GM18498 (cell line): ENCODE results near the gene PRKCZ.
"Not testable (repeated sequence)": the region's sequence is repeated elsewhere in the genome, so short reads cannot be mapped to it uniquely, and the experiment has no call there.

ENCODE experiments used
- ATAC-seq: cut with Tn5 transposase; IDR thresholded peaks from one replicate; pipeline ENCODE4 v1.9.1; 2021; ENCODE audit warnings: mild to moderate bottlenecking, moderate library complexity; ENCODE audit not compliant: unreplicated experiment

Gene PRKCZ

GRCh38 chr1:2147869-2148268 is 97.7 kb downstream of the PRKCZ start:
- not testable (repeated sequence) for ATAC-seq

- ATAC-seq, result no peak
Measured at GRCh38 chr1:2148691-2149090, 98.5 kb downstream of the PRKCZ start.

- no peak for ATAC-seq
Measured at GRCh38 chr1:2150801-2151200, 100.6 kb downstream of the PRKCZ start.

GRCh38 chr1:2151252-2151651 is 101.0 kb downstream of the PRKCZ start:
- no peak for ATAC-seq

- ATAC-seq, result no peak
Measured at GRCh38 chr1:2151911-2152310, 101.7 kb downstream of the PRKCZ start.

- no peak for ATAC-seq
Measured at GRCh38 chr1:2152954-2153353, 102.7 kb downstream of the PRKCZ start.

GRCh38 chr1:2154022-2154421 is 103.8 kb downstream of the PRKCZ start:
- no peak for ATAC-seq

GRCh38 chr1:2155147-2155598 is 105.0 kb downstream of the PRKCZ start:
- ATAC-seq, result no peak

- no peak for ATAC-seq
Measured at GRCh38 chr1:2155788-2156187, 105.6 kb downstream of the PRKCZ start.

GRCh38 chr1:2156866-2157265 is 106.7 kb downstream of the PRKCZ start:
- no peak for ATAC-seq

GRCh38 chr1:2157856-2158255 is 107.6 kb downstream of the PRKCZ start:
- no peak for ATAC-seq

GRCh38 chr1:2158272-2158671 is 108.1 kb downstream of the PRKCZ start:
- no peak for ATAC-seq

GRCh38 chr1:2159124-2159523 is 108.9 kb downstream of the PRKCZ start:
- no peak for ATAC-seq

GRCh38 chr1:2160451-2161300 is 110.5 kb downstream of the PRKCZ start:
- no peak for ATAC-seq

GRCh38 chr1:2163205-2163604 is 113.0 kb downstream of the PRKCZ start:
- no peak for ATAC-seq

GRCh38 chr1:2165646-2166045 is 115.4 kb downstream of the PRKCZ start:
- ATAC-seq, result no peak

- ATAC-seq, result no peak
Measured at GRCh38 chr1:2166254-2166653, 116.0 kb downstream of the PRKCZ start.

- no peak for ATAC-seq
Measured at GRCh38 chr1:2166695-2167094, 116.5 kb downstream of the PRKCZ start.

- ATAC-seq, result no peak
Measured at GRCh38 chr1:2168090-2168489, 117.9 kb downstream of the PRKCZ start.

GRCh38 chr1:2168535-2168934 is 118.3 kb downstream of the PRKCZ start:
- ATAC-seq, result no peak

GRCh38 chr1:2169200-2169836 is 119.1 kb downstream of the PRKCZ start:
- ATAC-seq, result no peak

- ATAC-seq, result no peak
Measured at GRCh38 chr1:2170211-2170610, 120.0 kb downstream of the PRKCZ start.
